ENCODE results near the gene FBXO4.

DNA sequence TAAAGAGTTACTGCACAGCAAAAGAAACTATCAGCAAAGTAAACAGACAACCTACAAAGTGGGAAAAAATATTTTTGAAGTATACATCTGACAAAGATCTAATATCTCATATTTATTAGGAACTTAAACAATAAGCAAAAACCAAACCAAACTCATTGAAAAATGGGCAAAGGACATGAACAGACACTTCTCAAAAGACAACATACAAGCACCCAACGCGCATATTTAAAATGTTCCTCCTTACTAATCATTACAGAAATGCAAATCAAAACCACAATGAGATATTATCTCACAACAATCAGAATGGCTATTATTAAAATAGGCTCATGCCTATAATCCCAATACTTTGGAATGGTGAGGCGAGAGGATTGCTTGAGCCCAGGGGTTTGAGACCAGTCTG, 48.0 kb downstream of the FBXO4 start:
- TF ChIP-seq POLR2A (IDR thresholded peaks at IDR 0.05; ENCODE audit: borderline replicate concordance, extremely low read depth, insufficient read depth, insufficient read length) (no peak), CEBPB (IDR thresholded peaks at IDR 0.05; ENCODE audit: low read depth) (no peak), CTCF (IDR thresholded peaks at IDR 0.05 in 2 of 3, conservative IDR thresholded peaks at IDR 0.05 in 1 of 3; ENCODE audit: borderline replicate concordance in 1 of 3, insufficient read depth in 1 of 3, low read depth in 2 of 3, low read length in 2 of 3) (no peak), EZH2 (IDR thresholded peaks at IDR 0.05) (no peak), ZNF274 (IDR thresholded peaks at IDR 0.05; ENCODE audit: low read depth, low read length) (no peak), CBX3 (IDR thresholded peaks at IDR 0.05; ENCODE audit: low read depth) (no peak), ATF3 (IDR thresholded peaks at IDR 0.05) (no peak), REST (IDR thresholded peaks at IDR 0.05; ENCODE audit: low read depth) (no peak), SIN3A (IDR thresholded peaks at IDR 0.05; ENCODE audit: low read depth) (no peak)
- TF ChIP-seq, protein P1, sequence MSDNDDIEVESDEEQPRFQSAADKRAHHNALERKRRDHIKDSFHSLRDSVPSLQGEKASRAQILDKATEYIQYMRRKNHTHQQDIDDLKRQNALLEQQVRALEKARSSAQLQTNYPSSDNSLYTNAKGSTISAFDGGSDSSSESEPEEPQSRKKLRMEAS (IDR thresholded peaks at IDR 0.05), result no peak
